A549 (cell line): ENCODE results near the gene VSIG1. TPM values are rescaled to one million over a fixed set of nuclear protein-coding genes. Genes with fewer than 3 reads are reported as not detected.
A peak's percentile ranks its signal among the peaks of the same experiment; 100 is the strongest.

ENCODE experiments used
- ATAC-seq, 2 experiments: fragments of 200-7000 bp in 1 of 2; fragments of >200 bp in 1 of 2; cut with Nextera tagmentation in 1 of 2; cut with Tn5 transposase in 1 of 2; 3 replicates each; pipeline versions ENCODE4 v1.8.0 to v1.9.1; 2018 to 2020; ENCODE audit warnings: mild to moderate bottlenecking in 1 of 2, moderate library complexity in 1 of 2
- CTCF ChIA-PET: fragments of 300-600 bp; sonication (Branson Sonifier 250); formaldehyde crosslinking; extraction: SDS; loops from one replicate; lab custom pipeline; 2021; ENCODE audit warnings: antibody characterized with exemption, inconsistent platforms; lab: Yijun Ruan, JAX
- POLR2A ChIA-PET: fragments of 350-600 bp; formaldehyde crosslinking; extraction: SDS; loops from one replicate; lab custom pipeline; 2021; ENCODE audit warnings: antibody characterized with exemption, inconsistent platforms; lab: Yijun Ruan, JAX
- DNase-seq, 2 experiments: peaks; one replicate each; pipeline versions ENCODE4 v3.0.0 to v3.0.0-alpha.2; 2011 to 2016; ENCODE audit warnings: low read depth in 1 of 2, low spot score in 1 of 2
- FAIRE-seq: peaks from 2 replicates; lab custom pipeline; 2011; peaks lifted over from hg19 to GRCh38; lab: Jason Lieb, UNC
- H3K27ac ChIP-seq, 2 experiments: fragments of >200 bp; sonication (Bioruptor Twin); formaldehyde crosslinking; 3 replicates each; pipeline ENCODE4 v1.5.1; 2016 to 2017
- H3K4me1 ChIP-seq: fragments of >200 bp; sonication (Bioruptor Twin); formaldehyde crosslinking; 3 replicates; pipeline ENCODE4 v1.6.1; 2016
- H3K4me2 ChIP-seq: fragments of >200 bp; sonication (Bioruptor Twin); formaldehyde crosslinking; 3 replicates; pipeline ENCODE4 v1.6.1; 2016
- H3K4me3 ChIP-seq: fragments of >200 bp; sonication (Bioruptor Twin); formaldehyde crosslinking; 3 replicates; pipeline ENCODE4 v1.5.1; 2016
- H3K9me3 ChIP-seq: fragments of >200 bp; sonication (Bioruptor Twin); formaldehyde crosslinking; 3 replicates; pipeline ENCODE4 v1.6.1; 2016
- BCL3 ChIP-seq: fragments of >200 bp; sonication (Bioruptor Twin); formaldehyde crosslinking; IDR thresholded peaks from 3 replicates; pipeline ENCODE4 v1.6.1; 2016
- BHLHE40 ChIP-seq: IDR thresholded peaks from 2 replicates; pipeline ENCODE4 v1.6.1; 2012; ENCODE audit warnings: low read depth, low read length, inconsistent platforms
- CHD2 ChIP-seq: fragments of 150-350 bp; IDR thresholded peaks from 2 replicates; pipeline ENCODE4 v1.6.1; 2014; ENCODE audit warnings: low read length; ENCODE audit not compliant: partially characterized antibody
- E2F6 ChIP-seq: IDR thresholded peaks from 2 replicates; pipeline ENCODE4 v1.6.1; 2012; ENCODE audit warnings: low read depth, borderline replicate concordance
- EP300 ChIP-seq, 2 experiments: fragments of >200 bp; sonication (Bioruptor Twin); formaldehyde crosslinking; IDR thresholded peaks; 2 replicates in 1 of 2; 3 replicates in 1 of 2; pipeline ENCODE4 v1.6.1; 2016 to 2017
- GATA3 ChIP-seq: IDR thresholded peaks from 2 replicates; pipeline ENCODE4 v1.6.1; 2012; ENCODE audit warnings: borderline replicate concordance
- HEYL ChIP-seq: fragments of 250-450 bp; sonication (Bioruptor Pico); IDR thresholded peaks from 2 replicates; pipeline ENCODE4 v1.8.0; 2021; ENCODE audit warnings: mild to moderate bottlenecking, moderate library complexity
- HMGXB4 ChIP-seq: fragments of 250-450 bp; sonication (Bioruptor Pico); IDR thresholded peaks from 2 replicates; pipeline ENCODE4 v1.5.0; 2021; ENCODE audit warnings: mild to moderate bottlenecking, moderate library complexity, borderline replicate concordance
- HOXA7 ChIP-seq: fragments of 250-450 bp; sonication (Bioruptor Pico); IDR thresholded peaks from 2 replicates; pipeline ENCODE4 v1.5.0; 2020; ENCODE audit warnings: mild to moderate bottlenecking, moderate library complexity
- JUN ChIP-seq, 2 experiments: fragments of >200 bp; sonication (Bioruptor Twin); formaldehyde crosslinking; IDR thresholded peaks; 2 replicates in 1 of 2; 3 replicates in 1 of 2; pipeline ENCODE4 v1.6.1; 2016 to 2017
- KDM1A ChIP-seq: fragments of 200-600 bp; sonication (generic); IDR thresholded peaks from 2 replicates; pipeline ENCODE4 v1.6.1; 2016; ENCODE audit warnings: low read depth, mild to moderate bottlenecking
- POLR2A ChIP-seq: IDR thresholded peaks from 2 replicates; pipeline ENCODE4 v1.6.1; 2012; ENCODE audit warnings: mild to moderate bottlenecking, low read length
- POLR2AphosphoS2 ChIP-seq: conservative IDR thresholded peaks from 2 replicates; pipeline ENCODE4 v1.6.1; 2012; ENCODE audit warnings: low read length, improper control_type of control experiment, inconsistent platforms
- REST ChIP-seq: fragments of 200-600 bp; sonication (generic); IDR thresholded peaks from 2 replicates; pipeline ENCODE4 v1.6.1; 2016; ENCODE audit warnings: antibody characterized with exemption, mild to moderate bottlenecking, moderate library complexity
- RNF2 ChIP-seq: fragments of 200-600 bp; sonication (generic); IDR thresholded peaks from 2 replicates; pipeline ENCODE4 v1.6.1; 2016; ENCODE audit warnings: low read depth, mild to moderate bottlenecking, antibody characterized with exemption, moderate library complexity, borderline replicate concordance
- ZFP36 ChIP-seq: fragments of 450-650 bp; IDR thresholded peaks from 2 replicates; pipeline ENCODE4 v1.6.1; 2014; ENCODE audit warnings: borderline replicate concordance; ENCODE audit not compliant: partially characterized antibody
- WGBS: methylation state at CpG from one replicate; pipeline ENCODE4 v1.1.6; 2017; ENCODE audit errors: missing lambda C conversion rate; 5-methylcytosine and 5-hydroxymethylcytosine counted together
- polyA plus RNA-seq, 4 experiments: library from polyadenylated mRNA; depleted of rRNA in 3 of 4; stranded (reverse); fragments of >200 nt; fragmentation: RNase III in 1 of 4; extraction: RNeasy Plus Mini Kit Qiagen cat#74134 plus additional on column Dnase treatment in 1 of 4; gene quantifications; 2 replicates in 3 of 4; 3 replicates in 1 of 4; pipeline ENCODE4 v1.2.3, GENCODE V29; 2011 to 2017
- TF ChIP-seq, protein P1 (sequence below): fragments of 250-450 bp; sonication (Bioruptor Pico); IDR thresholded peaks from 2 replicates; pipeline ENCODE4 v1.5.0; 2020; ENCODE audit warnings: low read depth, mild to moderate bottlenecking, moderate library complexity

Gene VSIG1
- polyA plus RNA-seq, 2 of the 4 experiments (the other 2 are of a cell fraction): 0.17 to 1.2 TPM

DNA sequence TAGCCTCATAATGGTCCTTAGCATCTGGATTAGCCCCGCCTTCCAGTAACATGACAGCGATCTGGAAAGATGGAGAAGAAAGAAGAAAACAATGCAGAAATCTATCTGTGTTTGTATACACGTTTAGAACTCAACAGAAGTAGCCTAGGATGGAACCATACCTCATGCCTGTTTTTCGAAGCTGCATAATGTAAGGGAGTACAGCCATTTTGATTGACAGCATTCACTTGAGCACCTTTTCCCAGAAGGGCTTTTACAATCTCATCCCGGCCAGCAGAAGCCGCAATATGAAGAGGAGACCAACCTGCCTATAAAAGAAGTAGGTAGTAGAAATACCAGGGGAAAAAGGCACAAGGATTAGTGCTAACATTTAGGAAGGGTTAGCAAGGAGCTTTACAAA is 42.9 kb downstream of the VSIG1 start (continued):
- TF ChIP-seq, protein P1, sequence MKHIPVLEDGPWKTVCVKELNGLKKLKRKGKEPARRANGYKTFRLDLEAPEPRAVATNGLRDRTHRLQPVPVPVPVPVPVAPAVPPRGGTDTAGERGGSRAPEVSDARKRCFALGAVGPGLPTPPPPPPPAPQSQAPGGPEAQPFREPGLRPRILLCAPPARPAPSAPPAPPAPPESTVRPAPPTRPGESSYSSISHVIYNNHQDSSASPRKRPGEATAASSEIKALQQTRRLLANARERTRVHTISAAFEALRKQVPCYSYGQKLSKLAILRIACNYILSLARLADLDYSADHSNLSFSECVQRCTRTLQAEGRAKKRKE: no peak
- no peak for TF ChIP-seq BHLHE40
- no peak for TF ChIP-seq BCL3

DNA sequence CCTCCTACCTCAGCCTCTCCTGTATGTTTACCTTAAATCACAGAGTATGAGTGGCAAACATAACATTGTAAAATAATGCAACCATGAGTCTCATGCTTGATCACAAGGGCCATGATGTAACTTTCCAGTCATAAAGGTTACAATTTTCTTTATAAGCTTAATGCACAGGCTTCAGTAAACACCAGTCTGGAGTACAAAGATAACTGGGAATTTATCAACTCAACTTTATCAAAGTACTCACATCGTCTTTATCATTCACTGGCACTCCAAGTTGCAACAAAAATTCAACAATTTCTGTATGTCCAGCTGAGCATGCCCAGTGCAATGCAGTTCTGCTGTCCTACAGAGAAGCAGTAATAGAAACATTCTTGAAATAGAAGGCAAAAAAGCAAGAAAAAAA is 43.6 kb downstream of the VSIG1 start:
- CTCF ChIA-PET: no interaction called here
- peak overlapping the region; percentile 3; the same call in 1 of the 3 replicates for H3K4me2 ChIP-seq
- POLR2A ChIA-PET: no interaction called here

DNA sequence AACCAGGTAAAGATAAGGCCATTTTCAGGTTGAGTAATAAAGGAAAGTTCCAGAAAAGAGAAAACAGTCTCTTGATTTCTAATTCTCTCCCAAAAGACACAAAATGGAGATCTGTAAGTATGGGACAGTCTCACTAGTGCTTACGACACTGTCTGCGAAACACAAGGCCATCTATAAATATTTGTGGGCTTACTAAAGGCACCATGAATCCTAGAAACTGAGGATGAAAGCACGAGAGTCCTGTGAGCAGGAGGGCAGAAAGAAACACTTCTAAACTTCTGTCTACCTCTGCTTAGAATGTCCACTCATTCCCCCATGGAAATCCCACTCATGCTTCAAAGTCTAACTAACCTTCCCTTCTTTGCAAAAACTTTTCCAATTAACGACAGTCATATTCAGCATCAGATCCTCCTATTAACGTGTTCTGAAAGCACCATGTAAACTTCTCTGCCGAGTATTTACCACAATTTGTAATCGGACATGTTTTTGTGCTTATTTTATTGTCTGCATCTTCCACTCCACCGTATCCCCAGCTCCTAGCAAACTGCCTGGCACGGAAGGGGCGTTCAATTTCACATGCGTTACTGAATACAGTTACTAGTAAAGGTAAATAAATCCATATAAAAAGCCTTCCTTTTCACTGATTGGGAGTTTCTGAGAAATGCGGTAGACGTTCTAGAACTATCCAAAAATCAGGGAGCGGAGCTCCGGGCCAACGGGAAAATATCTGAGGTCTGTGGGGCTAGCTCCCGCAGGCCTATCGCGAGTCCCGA is 45.8 kb downstream of the VSIG1 start:
- Histone ChIP-seq H3K27ac (peak overlapping the region; percentile 87), H3K4me2 (peak overlapping the region; percentile 96), H3K4me3 (peak overlapping the region; percentile 94), H3K4me1 (peaks cover 14% of the 10 kb centered on the region; the same call in 2 of the 3 replicates), H3K9me3 (no peaks in the 10 kb centered on the region)
- FAIRE-seq (peak; percentile 63), DNase-seq (peak; percentile 25 to 56), ATAC-seq (peak in 1 of 2 experiments; percentile 3; a peak in 2 of 6 replicates)
- peak in 1 of 2 experiments; percentile 7; a peak in 1 of 5 replicates for TF ChIP-seq JUN (IDR thresholded peaks at IDR 0.05)
- TF ChIP-seq REST: peak; percentile 84; the same call in 1 of the 2 replicates
- TF ChIP-seq EP300 (IDR thresholded peaks at IDR 0.05): no peak
- peak; percentile 83 for TF ChIP-seq CHD2
- POLR2A ChIA-PET: interaction anchor here (0.5 to 1.8 kb wide), 4 partner anchors 20 to 603 kb away, joined by 3 to 5 read pairs (median 4); no protein-coding TSS in a partner anchor
- WGBS: 1% methylated on average over 20 of the region's 20 CpGs
- CTCF ChIA-PET: interaction anchor here (1.0 kb wide), 1 partner anchor 127 kb away, joined by 3 read pairs; no protein-coding TSS in a partner anchor

More for the DNA sequence above, 43.6 kb downstream of the VSIG1 start:
- H3K27ac ChIP-seq: no peak overlapping the region
- no peak overlapping the region for H3K4me3 ChIP-seq
- H3K4me1 ChIP-seq: peaks cover 14% of the 10 kb centered on the region; the same call in 2 of the 3 replicates
- ATAC-seq (no peak), FAIRE-seq (no peak), DNase-seq (no peak)
- WGBS: 89% methylated on average over 1 of the region's 1 CpG
- no peaks in the 10 kb centered on the region for H3K9me3 ChIP-seq
- TF ChIP-seq HMGXB4 (CRISPR knock-in tag): no peak
- TF ChIP-seq HOXA7 (CRISPR knock-in tag): no peak
- TF ChIP-seq HEYL (CRISPR knock-in tag): no peak
- TF ChIP-seq ZFP36: no peak
- TF ChIP-seq E2F6: no peak
- no peak for TF ChIP-seq POLR2A
- TF ChIP-seq POLR2AphosphoS2: no peak
- no peak for TF ChIP-seq KDM1A
- TF ChIP-seq JUN (IDR thresholded peaks at IDR 0.05): no peak
- TF ChIP-seq GATA3: no peak
- TF ChIP-seq RNF2: no peak
